Brain pericyte (primary cell): ENCODE measurements around the gene NKAIN4.
A peak's percentile ranks its signal among the peaks of the same experiment; 100 is the strongest.
"Not testable (repeated sequence)": the region's sequence is repeated elsewhere in the genome, so short reads cannot be mapped to it uniquely, and the experiment has no call there.

Experiments used
- DNase-seq: peaks from one replicate; pipeline ENCODE4 v3.0.0-alpha.2; 2012; ENCODE audit warnings: low read depth, low spot score

Gene NKAIN4

GRCh38 chr20:63236116-63236837 lies 18.0 kb downstream of the NKAIN4 start:
- DNase-seq, result no peak

GRCh38 chr20:63235399-63235983 lies 18.8 kb downstream of the NKAIN4 start, which contains the start of gene BIRC7:
BIRC7 (plus strand) TSS chr20:63235905; CDS start chr20:63236097, 192 bp downstream.
- DNase-seq, result no peak

- DNase-seq, result no peak
Observed at GRCh38 chr20:63234693-63235398, 19.4 kb downstream of the NKAIN4 start.

GRCh38 chr20:63233924-63234323 lies 20.3 kb downstream of the NKAIN4 start:
- no peak for DNase-seq

GRCh38 chr20:63233061-63233344 lies 21.3 kb downstream of the NKAIN4 start:
- no peak for DNase-seq

GRCh38 chr20:63232235-63233060 lies 21.8 kb downstream of the NKAIN4 start:
- DNase-seq, result peak; percentile 79

GRCh38 chr20:63230800-63231268 lies 23.4 kb downstream of the NKAIN4 start:
- no peak for DNase-seq

GRCh38 chr20:63228806-63229205 lies 25.5 kb downstream of the NKAIN4 start:
- DNase-seq, result no peak

GRCh38 chr20:63227260-63227659 lies 27.0 kb downstream of the NKAIN4 start:
- no peak for DNase-seq

- DNase-seq, result no peak
Observed at GRCh38 chr20:63226042-63226943, 28.0 kb downstream of the NKAIN4 start.

GRCh38 chr20:63225082-63225454 lies 29.2 kb downstream of the NKAIN4 start:
- no peak for DNase-seq

- peak; percentile 87 for DNase-seq
Observed at GRCh38 chr20:63224412-63225081, 29.7 kb downstream of the NKAIN4 start.

- DNase-seq, result no peak
Observed at GRCh38 chr20:63223826-63224207, 30.4 kb downstream of the NKAIN4 start.

- no peak for DNase-seq
Observed at GRCh38 chr20:63223121-63223825, 31.0 kb downstream of the NKAIN4 start.

- no peak for DNase-seq
Observed at GRCh38 chr20:63222541-63222940, 31.7 kb downstream of the NKAIN4 start.

- not testable (repeated sequence) for DNase-seq
Observed at GRCh38 chr20:63221400-63222053, 32.7 kb downstream of the NKAIN4 start.

GRCh38 chr20:63220696-63221399 lies 33.4 kb downstream of the NKAIN4 start:
- DNase-seq, result no peak

GRCh38 chr20:63219866-63220521 lies 34.3 kb downstream of the NKAIN4 start:
- no peak for DNase-seq
